Ovary (tissue), 3 donors: ENCODE data around the gene ACACB.

Experiments
- POLR2A ChIP-seq: fragments of 450-650 bp; IDR thresholded peaks from one replicate; pipeline ENCODE4 v1.6.1; 2017; ENCODE audit warnings: antibody characterized with exemption, mild to moderate bottlenecking, moderate library complexity
- TF ChIP-seq, protein P1 (sequence below), 3 donors: fragments of 450-650 bp in 2 of 3; fragments of 200-600 bp in 1 of 3; IDR thresholded peaks; one replicate each; pipeline versions ENCODE4 v1.5.1 to v1.8.0; 2016 to 2022; ENCODE audit warnings: antibody characterized with exemption in 3 of 3, mild to moderate bottlenecking in 1 of 3
- donor health status: DM: no; HTN: no; CAD: no.

- TF ChIP-seq, protein P1, sequence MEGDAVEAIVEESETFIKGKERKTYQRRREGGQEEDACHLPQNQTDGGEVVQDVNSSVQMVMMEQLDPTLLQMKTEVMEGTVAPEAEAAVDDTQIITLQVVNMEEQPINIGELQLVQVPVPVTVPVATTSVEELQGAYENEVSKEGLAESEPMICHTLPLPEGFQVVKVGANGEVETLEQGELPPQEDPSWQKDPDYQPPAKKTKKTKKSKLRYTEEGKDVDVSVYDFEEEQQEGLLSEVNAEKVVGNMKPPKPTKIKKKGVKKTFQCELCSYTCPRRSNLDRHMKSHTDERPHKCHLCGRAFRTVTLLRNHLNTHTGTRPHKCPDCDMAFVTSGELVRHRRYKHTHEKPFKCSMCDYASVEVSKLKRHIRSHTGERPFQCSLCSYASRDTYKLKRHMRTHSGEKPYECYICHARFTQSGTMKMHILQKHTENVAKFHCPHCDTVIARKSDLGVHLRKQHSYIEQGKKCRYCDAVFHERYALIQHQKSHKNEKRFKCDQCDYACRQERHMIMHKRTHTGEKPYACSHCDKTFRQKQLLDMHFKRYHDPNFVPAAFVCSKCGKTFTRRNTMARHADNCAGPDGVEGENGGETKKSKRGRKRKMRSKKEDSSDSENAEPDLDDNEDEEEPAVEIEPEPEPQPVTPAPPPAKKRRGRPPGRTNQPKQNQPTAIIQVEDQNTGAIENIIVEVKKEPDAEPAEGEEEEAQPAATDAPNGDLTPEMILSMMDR (IDR thresholded peaks at IDR 0.05) = no peak
- TF ChIP-seq POLR2A = no peak
These were observed 169.9 kb downstream of the ACACB start for GRCh38 chr12:109286252-109286651.
